GM18873 (cell line): Measurements from ENCODE around the gene CAPN8.

Experiments used
- ATAC-seq: cut with Tn5 transposase; IDR thresholded peaks from one replicate; pipeline ENCODE4 v1.9.1; 2021; ENCODE audit warnings: mild to moderate bottlenecking, moderate library complexity, moderate number of reproducible peaks; ENCODE audit not compliant: unreplicated experiment, low FRiP score

Gene CAPN8

GRCh38 chr1:223702735-223703667 is 37.5 kb upstream of the CAPN8 start:
- ATAC-seq, result no peak

GRCh38 chr1:223700942-223701637 is 35.6 kb upstream of the CAPN8 start:
- no peak for ATAC-seq

GRCh38 chr1:223700388-223700918 is 35.0 kb upstream of the CAPN8 start:
- ATAC-seq, result no peak

- ATAC-seq, result no peak
Observed at GRCh38 chr1:223695941-223696340, 30.4 kb upstream of the CAPN8 start.

- no peak for ATAC-seq
Observed at GRCh38 chr1:223695014-223695548, 29.6 kb upstream of the CAPN8 start.

- no peak for ATAC-seq
Observed at GRCh38 chr1:223691121-223691520, 25.6 kb upstream of the CAPN8 start.

GRCh38 chr1:223684488-223684792 is 18.9 kb upstream of the CAPN8 start:
- no peak for ATAC-seq

GRCh38 chr1:223683586-223684487 is 18.3 kb upstream of the CAPN8 start:
- ATAC-seq, result no peak

GRCh38 chr1:223682502-223682901 is 17.0 kb upstream of the CAPN8 start:
- no peak for ATAC-seq

- ATAC-seq, result no peak
Observed at GRCh38 chr1:223680188-223680587, 14.7 kb upstream of the CAPN8 start.

GRCh38 chr1:223678841-223679240 is 13.3 kb upstream of the CAPN8 start:
- no peak for ATAC-seq

GRCh38 chr1:223674119-223674890 is 8.8 kb upstream of the CAPN8 start:
- ATAC-seq, result no peak

- ATAC-seq, result no peak
Observed at GRCh38 chr1:223670458-223671159, 5.1 kb upstream of the CAPN8 start.

GRCh38 chr1:223669003-223669795 is 3.7 kb upstream of the CAPN8 start:
- no peak for ATAC-seq

- no peak for ATAC-seq
Observed at GRCh38 chr1:223667484-223668182, 2.1 kb upstream of the CAPN8 start.

- ATAC-seq, result no peak
Observed at GRCh38 chr1:223664106-223664505, 1.4 kb downstream of the CAPN8 start.

GRCh38 chr1:223662943-223663342 is 2.6 kb downstream of the CAPN8 start:
- no peak for ATAC-seq

GRCh38 chr1:223659711-223660110 is 5.8 kb downstream of the CAPN8 start:
- no peak for ATAC-seq
